Mesenchymal stem cell (in vitro differentiated cells and primary cell): Measurements from ENCODE around the gene CDH4.

ENCODE experiments used
- DNase-seq: peaks from one replicate; pipeline ENCODE4 v3.0.0-alpha.2; 2013
- H2AFZ ChIP-seq: one replicate; pipeline ENCODE4 v1.6.1; 2013; ENCODE audit warnings: low read depth, mild to moderate bottlenecking, control low read depth, inconsistent platforms, low read length, moderate library complexity
- H2AK5ac ChIP-seq: 2 replicates; pipeline ENCODE4 v1.6.1; 2013; ENCODE audit warnings: low read length, moderate library complexity, mild to moderate bottlenecking, inconsistent platforms; ENCODE audit not compliant: severe bottlenecking
- H2BK120ac ChIP-seq: one replicate; pipeline ENCODE4 v1.6.1; 2013; ENCODE audit warnings: low read depth, mild to moderate bottlenecking, inconsistent platforms, low read length, moderate library complexity
- H2BK12ac ChIP-seq, 2 experiments: one replicate each; pipeline ENCODE4 v1.6.1; 2013; ENCODE audit warnings: inconsistent platforms in 2 of 2, low read length in 2 of 2, mild to moderate bottlenecking in 2 of 2, moderate library complexity in 2 of 2, control low read depth in 1 of 2
- H2BK15ac ChIP-seq: one replicate; pipeline ENCODE4 v1.6.1; 2013; ENCODE audit warnings: mild to moderate bottlenecking, low read depth, inconsistent platforms; ENCODE audit not compliant: poor library complexity, severe bottlenecking
- H2BK5ac ChIP-seq: 2 replicates; pipeline ENCODE4 v1.6.1; 2013; ENCODE audit warnings: low read depth, mild to moderate bottlenecking, low read length, control low read depth, inconsistent platforms; ENCODE audit not compliant: poor library complexity, severe bottlenecking
- H3K14ac ChIP-seq, 2 experiments: one replicate each; pipeline ENCODE4 v1.6.1; 2013; ENCODE audit warnings: inconsistent platforms in 2 of 2, low read length in 2 of 2, control low read depth in 1 of 2, mild to moderate bottlenecking in 1 of 2, moderate library complexity in 1 of 2
- H3K18ac ChIP-seq, 2 experiments: one replicate each; pipeline ENCODE4 v1.6.1; 2013; ENCODE audit warnings: inconsistent platforms in 2 of 2, low read length in 2 of 2, control low read depth in 1 of 2, low read depth in 1 of 2, mild to moderate bottlenecking in 1 of 2
- H3K23ac ChIP-seq, 2 experiments: one replicate each; pipeline ENCODE4 v1.6.1; 2013; ENCODE audit warnings: inconsistent platforms in 2 of 2, low read length in 2 of 2, mild to moderate bottlenecking in 2 of 2, moderate library complexity in 2 of 2, control low read depth in 1 of 2
- H3K27ac ChIP-seq: 2 replicates; pipeline ENCODE4 v1.5.1; 2013; ENCODE audit warnings: mild to moderate bottlenecking, moderate library complexity, low read length, control low read depth, inconsistent platforms; ENCODE audit not compliant: poor library complexity, severe bottlenecking
- H3K27me3 ChIP-seq, 2 experiments: 2 replicates each; pipeline versions ENCODE4 v1.6.1 to v1.7.0; 2013; ENCODE audit warnings: low read length in 2 of 2, mild to moderate bottlenecking in 2 of 2, moderate library complexity in 2 of 2, control low read depth in 1 of 2, inconsistent platforms in 1 of 2; ENCODE audit not compliant: control insufficient read depth in 1 of 2, insufficient read depth in 1 of 2
- H3K36me3 ChIP-seq, 2 experiments: 2 replicates each; pipeline versions ENCODE4 v1.6.1 to v1.7.0; 2013; ENCODE audit warnings: low read length in 2 of 2, control low read depth in 1 of 2, inconsistent platforms in 1 of 2, low read depth in 1 of 2, mild to moderate bottlenecking in 1 of 2; ENCODE audit not compliant: insufficient read depth in 2 of 2, control insufficient read depth in 1 of 2
- H3K4ac ChIP-seq, 2 experiments: one replicate each; pipeline ENCODE4 v1.6.1; 2013; ENCODE audit warnings: inconsistent platforms in 2 of 2, low read length in 2 of 2, mild to moderate bottlenecking in 2 of 2, moderate library complexity in 2 of 2, control low read depth in 1 of 2, low read depth in 1 of 2
- H3K4me1 ChIP-seq: 2 replicates; pipeline ENCODE4 v1.6.1; 2013; ENCODE audit warnings: low read depth, low read length, control low read depth; ENCODE audit not compliant: control insufficient read depth, insufficient read depth
- H3K4me2 ChIP-seq: 2 replicates; pipeline ENCODE4 v1.6.1; 2013; ENCODE audit warnings: low read length, mild to moderate bottlenecking, inconsistent platforms; ENCODE audit not compliant: poor library complexity, severe bottlenecking
- H3K4me3 ChIP-seq, 2 experiments: 2 replicates each; pipeline versions ENCODE4 v1.5.1 to v1.7.0; 2013; ENCODE audit warnings: low read length in 2 of 2, mild to moderate bottlenecking in 2 of 2, control low read depth in 1 of 2, low read depth in 1 of 2; ENCODE audit not compliant: insufficient read depth in 1 of 2
- H3K79me1 ChIP-seq: replicated peaks from 2 replicates; pipeline ENCODE4 v1.6.1; 2013; ENCODE audit warnings: mild to moderate bottlenecking, control low read depth, low read length, inconsistent platforms; ENCODE audit not compliant: poor library complexity, severe bottlenecking
- H3K9ac ChIP-seq: 2 replicates; pipeline ENCODE4 v1.7.0; 2013; ENCODE audit warnings: mild to moderate bottlenecking, low read length, moderate library complexity
- H3K9me3 ChIP-seq: 2 replicates; pipeline ENCODE4 v1.7.0; 2013; ENCODE audit warnings: mild to moderate bottlenecking, low read length; ENCODE audit not compliant: control insufficient read depth
- H4K8ac ChIP-seq: one replicate; pipeline ENCODE4 v1.6.1; 2013; ENCODE audit warnings: inconsistent platforms, mild to moderate bottlenecking, low read length, moderate library complexity
- H4K91ac ChIP-seq: one replicate; pipeline ENCODE4 v1.6.1; 2013; ENCODE audit warnings: mild to moderate bottlenecking, low read length, inconsistent platforms
- WGBS: methylation state at CpG from one replicate; pipeline ENCODE4 v1.1.7; 2013; ENCODE audit warnings: mixed read lengths; 5-methylcytosine and 5-hydroxymethylcytosine counted together

Gene CDH4

DNA sequence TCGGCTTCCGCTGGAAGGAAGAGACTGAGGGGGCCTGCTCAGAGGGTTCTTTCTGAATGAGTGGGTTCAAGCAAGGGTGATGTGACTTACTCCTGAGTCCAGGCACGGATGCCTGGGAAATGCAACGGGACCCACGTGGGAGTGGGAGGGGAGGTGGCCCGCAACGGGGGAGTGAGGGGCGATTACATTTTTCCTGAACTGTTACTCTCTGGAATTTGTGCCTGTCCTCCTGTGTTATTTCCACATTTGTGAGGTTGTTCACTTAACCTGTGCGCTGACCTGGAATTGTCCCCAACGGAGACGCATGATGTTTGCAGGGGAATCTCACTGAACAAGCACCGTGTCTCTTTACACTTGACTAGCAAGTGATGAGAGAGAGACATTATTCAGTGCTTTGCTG is 209.4 kb downstream of the CDH4 start:
- no peak overlapping the region for H2AK5ac ChIP-seq
- H3K27ac ChIP-seq: no peak overlapping the region
- no peak overlapping the region for H3K14ac ChIP-seq
- no peak overlapping the region for H4K8ac ChIP-seq
- peaks cover 22% of the 10 kb centered on the region for H3K79me1 ChIP-seq
- H3K18ac ChIP-seq: no peak overlapping the region
- no peak overlapping the region for H2BK12ac ChIP-seq
- H4K91ac ChIP-seq: no peak overlapping the region
- H2BK5ac ChIP-seq: no peak overlapping the region
- H3K36me3 ChIP-seq: no peaks in the 10 kb centered on the region
- no peak overlapping the region for H3K23ac ChIP-seq
- 98% methylated on average over 12 of the region's 12 CpGs for WGBS
- H2AFZ ChIP-seq: no peak overlapping the region
- H3K9me3 ChIP-seq: peaks cover 4% of the 10 kb centered on the region
- no peak overlapping the region for H3K4me2 ChIP-seq
- DNase-seq: no peak
- H3K4me1 ChIP-seq: no peaks in the 10 kb centered on the region
- H3K9ac ChIP-seq: no peak overlapping the region
- H2BK120ac ChIP-seq: no peak overlapping the region
- no peak overlapping the region for H2BK15ac ChIP-seq
- H3K4me3 ChIP-seq: no peak overlapping the region
- H3K27me3 ChIP-seq: peaks cover 0 to 4% of the 10 kb centered on the region in 2 experiments
- H3K4ac ChIP-seq: no peak overlapping the region

DNA sequence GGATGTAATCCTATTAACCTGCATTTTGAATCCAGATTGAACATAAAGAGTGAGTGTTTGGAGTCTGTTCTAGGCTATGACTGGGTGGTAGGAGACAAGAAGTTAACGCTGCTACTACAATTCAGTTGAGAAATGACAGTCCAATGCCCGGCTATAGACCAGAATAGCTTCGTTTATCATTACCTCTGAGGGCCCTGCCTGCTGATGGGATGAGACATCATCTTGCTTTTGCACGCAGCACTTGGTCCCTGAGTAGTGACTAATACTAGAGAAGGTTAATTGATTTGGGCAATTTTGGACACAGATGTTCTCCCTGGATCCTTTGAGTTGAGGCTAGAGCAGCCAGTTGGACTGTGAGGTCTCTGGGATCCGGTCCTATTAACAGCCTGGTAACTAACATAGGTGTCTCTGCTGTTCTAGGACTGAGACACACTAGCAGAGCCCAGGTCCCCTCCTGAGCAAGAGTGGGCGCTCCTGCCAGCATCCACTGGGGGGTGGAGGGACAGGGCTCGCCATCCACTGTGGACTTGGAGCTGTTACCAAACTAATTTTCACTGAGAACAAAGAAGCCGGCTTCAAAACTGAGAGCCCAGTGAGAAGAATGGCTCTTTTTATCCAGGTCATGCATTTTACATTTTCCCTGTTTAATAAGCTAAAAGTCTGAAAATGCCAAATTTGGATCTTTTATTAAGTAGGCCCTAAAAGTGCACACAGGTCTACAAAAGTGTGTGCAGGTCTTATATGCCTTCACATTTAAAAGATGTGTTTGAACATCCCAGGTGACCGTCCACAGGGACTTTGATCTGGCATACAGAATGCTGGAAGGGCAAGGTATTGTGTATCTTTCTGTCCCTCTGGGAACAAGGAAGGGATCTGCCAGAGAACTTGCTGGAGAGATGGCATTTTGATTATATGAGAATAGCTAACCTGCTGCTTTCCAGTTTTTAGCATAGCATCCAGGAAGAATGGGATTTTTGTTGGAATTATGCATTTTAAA is 212.5 kb downstream of the CDH4 start:
- Histone ChIP-seq H3K27me3 (peaks cover 0 to 4% of the 10 kb centered on the region in 2 experiments), H4K8ac (no peak overlapping the region), H2BK12ac (no peak overlapping the region), H3K23ac (no peak overlapping the region), H3K9me3 (no peaks in the 10 kb centered on the region), H3K27ac (no peak overlapping the region), H4K91ac (no peak overlapping the region), H2BK5ac (no peak overlapping the region), H3K36me3 (no peaks in the 10 kb centered on the region), H3K4me1 (no peaks in the 10 kb centered on the region), H2AK5ac (no peak overlapping the region), H3K79me1 (peaks cover 11% of the 10 kb centered on the region), H3K18ac (no peak overlapping the region), H2BK15ac (no peak overlapping the region), H3K4me2 (no peak overlapping the region), H2AFZ (no peak overlapping the region), H3K9ac (no peak overlapping the region), H3K4ac (no peak overlapping the region), H3K4me3 (no peak overlapping the region), H2BK120ac (no peak overlapping the region), H3K14ac (no peak overlapping the region)
- 81% methylated on average over 8 of the region's 9 CpGs for WGBS
- DNase-seq: peak; percentile 17

DNA sequence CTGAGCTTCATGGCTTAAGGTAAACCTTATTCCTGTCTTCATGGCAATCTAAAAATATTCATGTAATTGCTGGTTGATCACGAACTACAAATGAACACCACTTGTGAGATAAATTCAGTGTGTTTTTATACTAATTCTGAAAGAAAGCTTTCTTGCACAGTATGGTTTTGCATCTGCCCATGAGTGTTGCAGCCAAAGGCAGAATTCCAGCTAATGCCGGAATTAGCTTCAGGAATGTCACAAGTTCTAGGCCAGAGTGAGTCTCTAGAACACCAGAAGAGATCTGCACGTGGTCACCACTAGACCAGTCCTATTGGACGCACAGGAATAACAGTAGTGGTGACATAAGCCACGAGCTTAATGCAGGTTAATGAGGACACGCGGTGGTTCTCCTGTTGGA is 223.7 kb downstream of the CDH4 start:
- no peak overlapping the region for H3K18ac ChIP-seq
- H3K79me1 ChIP-seq: peaks cover 2% of the 10 kb centered on the region
- H3K4me1 ChIP-seq: no peaks in the 10 kb centered on the region
- no peak overlapping the region for H2BK120ac ChIP-seq
- no peak overlapping the region for H4K8ac ChIP-seq
- H3K14ac ChIP-seq: no peak overlapping the region
- WGBS: 95% methylated on average over 7 of the region's 7 CpGs
- H3K4me2 ChIP-seq: no peak overlapping the region
- H3K9me3 ChIP-seq: peaks cover 6% of the 10 kb centered on the region
- no peak overlapping the region for H4K91ac ChIP-seq
- no peak overlapping the region for H2BK5ac ChIP-seq
- no peak overlapping the region for H3K27ac ChIP-seq
- no peak overlapping the region for H3K9ac ChIP-seq
- H2AFZ ChIP-seq: no peak overlapping the region
- H2BK12ac ChIP-seq: no peak overlapping the region
- no peak overlapping the region for H2BK15ac ChIP-seq
- H3K4ac ChIP-seq: no peak overlapping the region
- no peak overlapping the region for H2AK5ac ChIP-seq
- peaks cover 0 to 3% of the 10 kb centered on the region in 2 experiments for H3K27me3 ChIP-seq
- no peak overlapping the region for H3K4me3 ChIP-seq
- DNase-seq: no peak
- H3K23ac ChIP-seq: no peak overlapping the region
- H3K36me3 ChIP-seq: no peaks in the 10 kb centered on the region

DNA sequence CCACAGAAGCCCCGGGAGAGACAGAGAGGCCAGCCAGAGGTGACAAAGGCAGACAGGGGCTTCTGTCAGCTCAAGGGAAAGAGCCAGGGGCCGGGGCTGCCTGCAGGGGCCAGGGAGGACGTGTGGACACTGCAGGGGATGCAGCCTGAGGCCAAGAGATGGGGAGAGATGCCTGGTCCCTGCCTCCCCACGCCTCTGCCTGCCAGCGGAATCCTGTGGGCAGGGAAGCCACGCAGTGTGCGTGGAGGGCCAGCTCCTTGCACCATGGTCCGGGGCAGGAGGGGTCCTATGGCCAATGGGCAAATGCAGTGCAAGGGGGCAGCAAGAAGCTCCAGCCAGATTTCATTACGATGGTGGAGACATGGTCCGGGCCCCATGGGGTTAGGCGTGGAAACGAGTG is 224.9 kb downstream of the CDH4 start:
- Histone ChIP-seq H3K9ac (no peak overlapping the region), H2BK120ac (no peak overlapping the region), H3K4me3 (no peak overlapping the region), H4K91ac (no peak overlapping the region), H3K4ac (no peak overlapping the region), H4K8ac (no peak overlapping the region), H2BK5ac (no peak overlapping the region), H3K4me1 (no peaks in the 10 kb centered on the region), H3K36me3 (no peaks in the 10 kb centered on the region), H3K79me1 (peaks cover 2% of the 10 kb centered on the region), H2AK5ac (no peak overlapping the region), H2BK15ac (no peak overlapping the region), H3K14ac (no peak overlapping the region), H3K23ac (no peak overlapping the region), H3K4me2 (no peak overlapping the region), H3K27ac (no peak overlapping the region), H3K27me3 (peaks cover 0 to 3% of the 10 kb centered on the region in 2 experiments), H2BK12ac (no peak overlapping the region), H2AFZ (no peak overlapping the region), H3K18ac (no peak overlapping the region), H3K9me3 (peaks cover 6% of the 10 kb centered on the region)
- no peak for DNase-seq
- 86% methylated on average over 12 of the region's 12 CpGs for WGBS
